CD4-positive, alpha-beta T cell treated with Interleukin-17A for 4 hours (primary cell): ENCODE measurements around the gene CACNA1B.

ENCODE experiments used
- DNase-seq: peaks from one replicate; pipeline ENCODE4 v3.0.0-alpha.2; 2020; ENCODE audit warnings: mixed read lengths

The CACNA1B gene

GRCh38 chr9:138044485-138045383, 167.2 kb downstream of the CACNA1B start:
- DNase-seq, result no peak

- no peak for DNase-seq
Measured at GRCh38 chr9:138045541-138046490, 168.2 kb downstream of the CACNA1B start.

GRCh38 chr9:138046641-138047301, 169.2 kb downstream of the CACNA1B start:
- DNase-seq, result no peak

- no peak for DNase-seq
Measured at GRCh38 chr9:138047469-138048040, 170.0 kb downstream of the CACNA1B start.

GRCh38 chr9:138048184-138048583, 170.6 kb downstream of the CACNA1B start:
- no peak for DNase-seq

GRCh38 chr9:138049085-138049778, 171.7 kb downstream of the CACNA1B start:
- DNase-seq, result no peak

GRCh38 chr9:138049779-138050471, 172.3 kb downstream of the CACNA1B start:
- DNase-seq, result no peak

GRCh38 chr9:138050472-138051330, 173.1 kb downstream of the CACNA1B start:
- DNase-seq, result no peak

GRCh38 chr9:138051586-138052321, 174.2 kb downstream of the CACNA1B start:
- no peak for DNase-seq

GRCh38 chr9:138052322-138052615, 174.7 kb downstream of the CACNA1B start:
- no peak for DNase-seq

GRCh38 chr9:138052635-138053320, 175.2 kb downstream of the CACNA1B start:
- no peak for DNase-seq

GRCh38 chr9:138053321-138053868, 175.8 kb downstream of the CACNA1B start:
- DNase-seq, result no peak

GRCh38 chr9:138053996-138054752, 176.6 kb downstream of the CACNA1B start:
- no peak for DNase-seq

- no peak for DNase-seq
Measured at GRCh38 chr9:138057726-138058125, 180.1 kb downstream of the CACNA1B start.

GRCh38 chr9:138058181-138058580, 180.6 kb downstream of the CACNA1B start:
- DNase-seq, result no peak

- DNase-seq, result no peak
Measured at GRCh38 chr9:138059196-138059595, 181.6 kb downstream of the CACNA1B start.

GRCh38 chr9:138060365-138060764, 182.8 kb downstream of the CACNA1B start:
- no peak for DNase-seq

GRCh38 chr9:138060881-138061280, 183.3 kb downstream of the CACNA1B start:
- DNase-seq, result no peak
